Measurements from ENCODE around the gene TIGD7.

TIGD7 gene, protein sequence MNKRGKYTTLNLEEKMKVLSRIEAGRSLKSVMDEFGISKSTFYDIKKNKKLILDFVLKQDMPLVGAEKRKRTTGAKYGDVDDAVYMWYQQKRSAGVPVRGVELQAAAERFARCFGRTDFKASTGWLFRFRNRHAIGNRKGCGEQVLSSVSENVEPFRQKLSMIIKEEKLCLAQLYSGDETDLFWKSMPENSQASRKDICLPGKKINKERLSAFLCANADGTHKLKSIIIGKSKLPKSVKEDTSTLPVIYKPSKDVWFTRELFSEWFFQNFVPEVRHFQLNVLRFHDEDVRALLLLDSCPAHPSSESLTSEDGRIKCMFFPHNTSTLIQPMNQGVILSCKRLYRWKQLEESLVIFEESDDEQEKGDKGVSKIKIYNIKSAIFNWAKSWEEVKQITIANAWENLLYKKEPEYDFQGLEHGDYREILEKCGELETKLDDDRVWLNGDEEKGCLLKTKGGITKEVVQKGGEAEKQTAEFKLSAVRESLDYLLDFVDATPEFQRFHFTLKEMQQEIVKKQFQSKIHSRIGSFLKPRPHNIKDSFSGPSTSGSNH

GRCh38 chr16:3305109-3306068 lies at the start of gene TIGD7, which contains the start of gene ZNF75A:
Gene TIGD7 (minus strand): TSS chr16:3305430. CDS start chr16:3300614, 4,816 bp downstream.
Gene ZNF75A (plus strand): TSS chr16:3305497. CDS start chr16:3308429, 2,932 bp downstream.
- no peak for TF ChIP-seq ZNF274 (IDR thresholded peaks at IDR 0.05; ENCODE audit: low read depth, low read length)
- H3K4me3 ChIP-seq (ENCODE audit: low read length), result peak within 1 kb of the TSS; percentile 73; the same call in 1 of the 2 replicates

DNA sequence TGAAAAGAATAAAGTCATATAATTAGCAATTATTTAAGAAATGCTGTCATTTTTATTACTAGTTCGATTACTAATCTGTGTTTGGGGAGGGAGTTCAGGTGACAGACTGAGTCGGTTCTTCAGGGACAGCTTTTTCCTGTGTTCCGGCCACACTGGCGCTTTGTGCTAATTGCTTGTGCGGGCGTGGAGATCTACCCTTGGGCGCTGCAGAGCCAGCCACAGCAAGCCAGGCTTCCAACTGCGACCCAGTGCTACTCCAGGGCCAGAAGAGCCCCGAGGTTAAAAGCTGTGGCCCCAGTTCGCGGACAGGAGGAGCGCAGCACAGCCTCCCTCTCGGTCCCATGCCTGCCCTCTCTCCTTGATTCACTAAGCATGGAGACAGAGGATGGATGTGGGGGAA lies 43.9 kb upstream of the TIGD7 start:
- H3K4me3 ChIP-seq (ENCODE audit: low read length), result no peak overlapping the region
- no peak for TF ChIP-seq ZNF274 (IDR thresholded peaks at IDR 0.05; ENCODE audit: low read depth, low read length)

DNA sequence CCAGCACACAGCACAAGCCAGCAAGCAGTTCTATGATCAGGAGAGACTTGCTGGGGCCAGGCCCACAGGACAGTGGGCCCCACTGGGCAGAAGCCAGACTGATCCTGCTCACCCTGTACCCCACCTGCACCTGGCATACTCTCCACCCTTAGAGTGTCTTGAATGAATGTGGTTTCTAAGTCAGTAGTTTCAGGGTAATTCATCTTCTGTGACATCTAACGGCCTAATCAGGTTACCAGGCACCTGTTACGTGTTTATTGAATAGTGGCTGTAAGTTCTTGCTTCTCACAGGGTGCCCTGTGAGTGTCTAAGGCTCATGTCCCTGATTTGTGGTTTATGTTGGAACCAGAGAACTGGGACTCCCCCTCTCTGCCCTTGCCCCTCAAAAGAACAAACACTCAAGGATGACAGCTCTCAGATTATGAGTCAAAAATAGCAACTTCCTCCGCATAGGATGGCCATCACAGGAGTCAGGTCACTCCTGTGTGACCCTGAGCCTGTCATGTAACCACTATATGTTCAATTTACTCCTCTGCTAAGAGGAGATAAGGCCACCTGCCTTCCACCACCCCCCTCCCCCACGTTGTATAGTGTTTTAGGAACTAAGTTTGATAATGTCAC lies 43.4 kb upstream of the TIGD7 start:
- H3K4me3 ChIP-seq (ENCODE audit: low read length), result no peak overlapping the region
- TF ChIP-seq ZNF274 (IDR thresholded peaks at IDR 0.05; ENCODE audit: low read depth, low read length), result no peak

DNA sequence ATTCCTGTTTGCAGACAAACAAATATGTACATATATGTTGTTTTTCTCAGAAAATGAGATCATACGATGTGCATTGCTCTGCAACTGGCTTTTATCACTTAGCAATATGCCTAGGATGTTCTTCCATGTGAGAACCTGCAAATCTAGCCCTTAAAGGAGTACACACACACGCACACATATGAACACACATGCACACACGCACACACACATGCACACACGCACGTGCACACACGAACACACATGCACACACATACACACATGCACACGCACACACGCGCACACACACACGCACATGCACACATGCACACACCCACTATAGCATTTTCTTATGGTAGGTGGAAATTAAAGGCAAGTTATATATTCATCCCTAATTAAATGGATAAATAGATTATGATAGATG lies 42.4 kb upstream of the TIGD7 start:
- TF ChIP-seq ZNF274 (IDR thresholded peaks at IDR 0.05; ENCODE audit: low read depth, low read length), result no peak
- no peak overlapping the region for H3K4me3 ChIP-seq (ENCODE audit: low read length)

GRCh38 chr16:3346041-3346440 lies 40.8 kb upstream of the TIGD7 start:
- H3K4me3 ChIP-seq (ENCODE audit: low read length), result no peak overlapping the region
- no peak for TF ChIP-seq ZNF274 (IDR thresholded peaks at IDR 0.05; ENCODE audit: low read depth, low read length)

DNA sequence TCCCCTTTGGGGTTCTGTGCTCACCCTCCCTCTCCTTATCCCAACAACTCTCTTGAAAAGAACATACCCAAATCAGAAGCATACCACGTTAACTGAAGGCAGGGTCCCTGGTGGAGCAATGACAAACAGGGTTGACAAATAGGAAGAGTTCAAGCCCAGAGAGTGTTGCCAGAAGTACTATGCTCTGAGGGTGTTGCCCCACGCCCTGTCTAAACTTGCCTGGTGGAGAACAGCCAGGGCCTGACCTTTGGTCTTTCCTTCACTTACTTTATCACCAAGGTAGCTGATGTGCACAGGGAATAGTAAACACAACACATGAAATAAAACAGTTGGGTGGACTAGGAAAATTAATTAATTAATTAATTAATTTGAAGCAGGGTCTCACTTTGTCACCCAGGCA lies 23.4 kb upstream of the TIGD7 start:
- no peak overlapping the region for H3K4me3 ChIP-seq (ENCODE audit: low read length)
- TF ChIP-seq ZNF274 (IDR thresholded peaks at IDR 0.05; ENCODE audit: low read depth, low read length), result no peak

DNA sequence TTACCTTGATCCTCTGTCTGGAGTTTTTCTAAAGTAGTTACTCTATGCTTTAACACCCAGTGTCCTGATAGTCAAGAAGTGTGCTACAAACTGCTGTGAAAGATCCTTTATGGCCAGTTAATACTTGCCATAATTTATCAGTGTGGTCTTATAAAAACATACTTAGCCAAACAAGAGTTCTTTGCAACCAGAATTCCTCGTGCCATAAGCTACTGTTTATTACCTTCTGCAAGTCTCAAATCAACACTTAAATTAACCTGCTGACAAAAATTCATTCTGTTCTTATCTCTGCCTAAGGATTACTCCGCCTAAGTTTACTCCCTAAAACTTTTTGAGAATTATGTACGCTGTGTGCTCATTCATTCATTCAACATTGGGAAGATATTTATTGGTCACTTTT lies 22.9 kb upstream of the TIGD7 start:
- TF ChIP-seq ZNF274 (IDR thresholded peaks at IDR 0.05; ENCODE audit: low read depth, low read length), result no peak
- no peak overlapping the region for H3K4me3 ChIP-seq (ENCODE audit: low read length)

DNA sequence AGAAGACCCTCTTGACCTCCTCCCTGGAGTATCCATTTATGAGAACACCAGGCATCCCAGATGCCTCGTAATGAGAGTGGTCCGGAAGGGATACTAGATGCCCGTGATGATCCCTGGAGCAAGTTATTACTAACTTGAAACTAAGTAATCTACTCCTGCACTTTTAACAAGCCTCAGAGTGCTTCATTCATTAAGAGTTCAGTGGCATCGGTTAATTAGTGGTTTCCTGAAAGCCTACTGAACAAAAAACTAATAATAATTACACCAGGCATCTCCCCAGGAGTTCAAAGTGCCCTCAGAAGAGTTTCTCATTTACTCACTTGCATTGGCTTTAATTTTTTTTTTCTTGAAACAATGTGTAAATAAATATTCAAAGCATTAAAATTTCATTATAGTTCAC lies 22.3 kb upstream of the TIGD7 start:
- no peak for TF ChIP-seq ZNF274 (IDR thresholded peaks at IDR 0.05; ENCODE audit: low read depth, low read length)
- no peak overlapping the region for H3K4me3 ChIP-seq (ENCODE audit: low read length)

- no peak overlapping the region for H3K4me3 ChIP-seq (ENCODE audit: low read length)
- TF ChIP-seq ZNF274 (IDR thresholded peaks at IDR 0.05; ENCODE audit: low read depth, low read length), result no peak
These were observed 16.6 kb upstream of the TIGD7 start for GRCh38 chr16:3321816-3322215.

DNA sequence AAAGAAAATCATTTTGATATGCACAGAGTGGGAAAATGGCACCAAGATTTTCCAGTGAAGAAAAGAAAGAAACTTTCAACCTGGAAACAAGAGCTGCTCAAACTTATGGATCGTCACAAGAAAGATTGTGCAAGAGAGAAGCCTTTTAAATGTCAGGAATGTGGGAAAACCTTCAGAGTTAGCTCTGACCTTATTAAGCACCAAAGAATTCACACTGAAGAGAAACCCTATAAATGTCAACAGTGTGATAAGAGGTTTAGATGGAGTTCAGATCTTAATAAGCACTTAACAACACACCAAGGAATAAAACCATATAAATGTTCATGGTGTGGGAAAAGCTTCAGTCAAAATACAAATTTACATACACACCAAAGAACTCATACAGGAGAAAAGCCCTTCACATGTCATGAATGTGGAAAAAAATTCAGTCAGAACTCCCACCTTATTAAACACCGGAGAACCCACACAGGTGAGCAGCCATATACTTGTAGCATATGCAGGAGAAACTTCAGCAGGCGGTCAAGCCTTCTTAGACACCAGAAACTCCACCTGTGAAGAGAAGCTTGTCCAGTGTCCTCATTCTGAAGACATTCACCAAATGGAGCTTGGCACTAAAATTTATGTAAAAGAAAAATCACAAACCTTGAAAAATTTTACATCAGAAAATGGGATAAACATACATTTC lies 12.2 kb upstream of the TIGD7 start:
- no peak for TF ChIP-seq ZNF274 (IDR thresholded peaks at IDR 0.05; ENCODE audit: low read depth, low read length)

DNA sequence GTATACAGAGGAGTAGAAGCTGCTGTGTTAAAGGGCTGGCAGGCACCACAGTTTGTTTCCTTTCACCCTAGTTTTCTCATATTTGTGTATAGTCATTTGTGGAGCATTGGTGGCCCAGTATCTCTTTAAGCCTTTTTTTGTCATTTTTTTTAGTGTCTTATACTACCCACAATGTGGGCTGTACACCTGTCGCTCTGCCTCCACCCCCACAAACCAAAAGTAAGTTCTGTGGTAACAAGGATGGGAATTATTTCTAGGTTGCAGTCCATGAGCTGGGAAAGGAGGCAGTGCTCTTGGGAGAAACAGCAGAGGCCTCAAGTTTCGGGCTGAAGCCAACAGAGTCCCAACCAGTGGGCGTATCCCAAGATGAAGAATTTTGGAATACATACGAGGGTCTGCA lies 6.3 kb upstream of the TIGD7 start:
- H3K4me3 ChIP-seq (ENCODE audit: low read length), result no peak overlapping the region
- TF ChIP-seq ZNF274 (IDR thresholded peaks at IDR 0.05; ENCODE audit: low read depth, low read length), result no peak

More for the DNA sequence above, 12.2 kb upstream of the TIGD7 start:
- H3K4me3 ChIP-seq (ENCODE audit: low read length), result no peak overlapping the region

GRCh38 chr16:3306078-3306477 lies 848 bp upstream of the TIGD7 start:
- TF ChIP-seq ZNF274 (IDR thresholded peaks at IDR 0.05; ENCODE audit: low read depth, low read length), result no peak
- H3K4me3 ChIP-seq (ENCODE audit: low read length), result peak overlapping the region; percentile 73; the same call in 1 of the 2 replicates

DNA sequence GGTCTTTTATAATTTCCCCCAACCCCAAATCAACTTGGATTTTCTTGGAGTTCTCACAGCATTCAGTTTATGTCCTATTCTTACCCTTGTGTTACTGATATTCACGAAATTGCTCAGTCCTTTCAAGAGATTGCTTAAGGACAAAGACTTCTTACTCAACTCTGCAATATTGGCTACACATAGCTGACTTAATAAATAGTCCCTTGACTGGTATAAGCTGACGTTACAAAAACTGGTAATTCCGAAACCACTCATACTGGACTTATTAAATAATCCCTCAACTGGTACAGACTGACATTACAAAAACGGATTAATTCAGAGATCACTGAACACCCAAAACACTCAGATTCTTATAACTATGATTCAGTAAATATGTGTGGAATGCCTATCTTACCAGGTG lies 860 bp downstream of the TIGD7 start:
- TF ChIP-seq ZNF274 (IDR thresholded peaks at IDR 0.05; ENCODE audit: low read depth, low read length), result no peak
- peak overlapping the region; percentile 73; the same call in 1 of the 2 replicates for H3K4me3 ChIP-seq (ENCODE audit: low read length)
